RWPE2 (cell line): ENCODE results near the gene WWOX.

Experiments used
- ATAC-seq: fragments of 200-7000 bp; cut with Tn5 transposase; 3 replicates; pipeline ENCODE4 v1.9.1; 2021; ENCODE audit warnings: low read depth
- DNase-seq: peaks from one replicate; pipeline ENCODE4 v3.0.0-alpha.2; 2020; ENCODE audit warnings: low spot score
- H3K27ac ChIP-seq: fragments of 450-650 bp; 2 replicates; pipeline ENCODE4 v1.5.1; 2017; ENCODE audit warnings: mild to moderate bottlenecking; ENCODE audit not compliant: poor library complexity, severe bottlenecking
- H3K27me3 ChIP-seq: fragments of 250-450 bp; sonication (Bioruptor Pico); 2 replicates; pipeline ENCODE4 v1.5.1; 2021; ENCODE audit warnings: mild to moderate bottlenecking, moderate library complexity; ENCODE audit not compliant: insufficient read depth, poor library complexity, severe bottlenecking
- H3K36me3 ChIP-seq: fragments of 250-450 bp; sonication (Bioruptor Pico); 2 replicates; pipeline ENCODE4 v1.5.1; 2020; ENCODE audit warnings: low read depth, mild to moderate bottlenecking, moderate library complexity
- H3K4me1 ChIP-seq: fragments of 250-450 bp; sonication (Bioruptor Pico); 2 replicates; pipeline ENCODE4 v1.5.1; 2021; ENCODE audit warnings: mild to moderate bottlenecking, moderate library complexity; ENCODE audit not compliant: insufficient read depth, poor library complexity, severe bottlenecking
- H3K4me3 ChIP-seq: fragments of 250-450 bp; sonication (Bioruptor Pico); 2 replicates; pipeline ENCODE4 v1.5.1; 2021; ENCODE audit warnings: mild to moderate bottlenecking, moderate library complexity; ENCODE audit not compliant: severe bottlenecking
- H3K9me3 ChIP-seq: fragments of 250-450 bp; sonication (Bioruptor Pico); 2 replicates; pipeline ENCODE4 v1.5.1; 2021; ENCODE audit warnings: mild to moderate bottlenecking, moderate library complexity; ENCODE audit not compliant: severe bottlenecking
- TF ChIP-seq, protein P1 (sequence below): fragments of 450-650 bp; IDR thresholded peaks from one replicate; pipeline ENCODE4 v1.5.1; 2017; ENCODE audit warnings: mild to moderate bottlenecking, moderate library complexity; ENCODE audit not compliant: poor library complexity, severe bottlenecking

The WWOX gene

DNA sequence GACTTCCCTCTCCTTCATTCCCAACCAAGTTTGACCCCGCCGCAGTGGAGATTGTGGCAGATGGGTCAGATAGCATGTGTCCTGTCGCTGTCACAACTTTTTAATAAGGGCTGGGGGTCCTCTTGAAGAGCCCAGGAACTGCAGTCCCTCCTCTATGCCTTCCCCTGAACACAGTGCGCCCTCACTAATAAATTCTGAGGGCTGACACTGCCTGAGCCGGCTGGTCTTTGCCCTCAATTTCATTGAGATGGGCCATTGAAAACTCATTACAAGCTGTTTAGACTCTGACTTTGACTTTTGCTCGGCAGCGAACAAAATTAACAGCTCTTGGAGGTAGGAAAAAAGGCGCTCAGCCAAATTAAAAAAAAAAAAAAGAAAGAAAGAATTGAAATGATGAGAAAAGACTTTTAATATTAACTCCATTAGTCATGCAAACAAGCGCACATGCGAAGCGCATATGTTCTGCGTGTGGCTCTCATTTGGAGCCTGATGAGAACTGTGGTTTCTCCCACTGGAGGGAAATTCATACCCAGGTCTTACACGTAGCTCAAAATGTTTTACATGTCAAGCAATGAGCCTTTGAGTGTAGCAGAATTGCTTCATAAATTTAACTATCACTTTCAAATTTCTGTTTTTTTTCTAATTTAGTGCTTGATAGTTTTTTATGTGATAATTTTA is 704.7 kb downstream of the WWOX start:
- Histone ChIP-seq H3K27ac (no peak overlapping the region), H3K4me3 (no peak overlapping the region), H3K36me3 (no peaks in the 10 kb centered on the region), H3K9me3 (peaks cover 4% of the 10 kb centered on the region), H3K4me1 (no peaks in the 10 kb centered on the region), H3K27me3 (no peaks in the 10 kb centered on the region)
- no peak for ATAC-seq
- TF ChIP-seq, protein P1, sequence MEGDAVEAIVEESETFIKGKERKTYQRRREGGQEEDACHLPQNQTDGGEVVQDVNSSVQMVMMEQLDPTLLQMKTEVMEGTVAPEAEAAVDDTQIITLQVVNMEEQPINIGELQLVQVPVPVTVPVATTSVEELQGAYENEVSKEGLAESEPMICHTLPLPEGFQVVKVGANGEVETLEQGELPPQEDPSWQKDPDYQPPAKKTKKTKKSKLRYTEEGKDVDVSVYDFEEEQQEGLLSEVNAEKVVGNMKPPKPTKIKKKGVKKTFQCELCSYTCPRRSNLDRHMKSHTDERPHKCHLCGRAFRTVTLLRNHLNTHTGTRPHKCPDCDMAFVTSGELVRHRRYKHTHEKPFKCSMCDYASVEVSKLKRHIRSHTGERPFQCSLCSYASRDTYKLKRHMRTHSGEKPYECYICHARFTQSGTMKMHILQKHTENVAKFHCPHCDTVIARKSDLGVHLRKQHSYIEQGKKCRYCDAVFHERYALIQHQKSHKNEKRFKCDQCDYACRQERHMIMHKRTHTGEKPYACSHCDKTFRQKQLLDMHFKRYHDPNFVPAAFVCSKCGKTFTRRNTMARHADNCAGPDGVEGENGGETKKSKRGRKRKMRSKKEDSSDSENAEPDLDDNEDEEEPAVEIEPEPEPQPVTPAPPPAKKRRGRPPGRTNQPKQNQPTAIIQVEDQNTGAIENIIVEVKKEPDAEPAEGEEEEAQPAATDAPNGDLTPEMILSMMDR, result no peak
- no peak for DNase-seq

DNA sequence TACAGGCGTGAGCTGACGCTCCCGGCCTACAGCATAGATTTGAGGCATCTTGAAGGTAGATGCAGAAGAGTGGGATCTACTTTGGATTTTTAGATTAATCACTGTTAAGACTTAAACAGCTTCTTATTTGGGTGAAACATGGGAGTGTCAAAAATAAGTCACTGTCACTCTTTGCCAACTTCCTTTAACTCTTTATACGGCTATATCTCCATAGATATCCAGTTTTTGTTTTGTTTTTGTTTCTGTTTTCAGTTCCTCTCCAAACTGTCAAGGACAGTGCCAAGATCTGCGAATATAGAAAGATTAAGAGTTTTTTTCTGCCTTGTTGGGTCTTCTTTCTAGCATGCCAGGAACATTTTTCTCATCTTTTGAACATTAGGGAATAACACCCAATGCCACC is 706.1 kb downstream of the WWOX start:
- TF ChIP-seq, protein P1, result no peak
- no peak for DNase-seq

GRCh38 chr16:78811247-78811646 is 711.8 kb downstream of the WWOX start:
- no peaks in the 10 kb centered on the region for H3K4me1 ChIP-seq
- no peak overlapping the region for H3K4me3 ChIP-seq
- H3K9me3 ChIP-seq, result no peaks in the 10 kb centered on the region
- ATAC-seq (no peak), DNase-seq (no peak)
- H3K27me3 ChIP-seq, result no peaks in the 10 kb centered on the region
- TF ChIP-seq, protein P1, result no peak
- no peaks in the 10 kb centered on the region for H3K36me3 ChIP-seq
- H3K27ac ChIP-seq, result no peak overlapping the region

More for the DNA sequence above, 706.1 kb downstream of the WWOX start:
- Histone ChIP-seq H3K36me3 (no peaks in the 10 kb centered on the region), H3K27me3 (no peaks in the 10 kb centered on the region), H3K27ac (no peak overlapping the region), H3K9me3 (peaks cover 4% of the 10 kb centered on the region), H3K4me1 (no peaks in the 10 kb centered on the region), H3K4me3 (no peak overlapping the region)
- no peak for ATAC-seq

DNA sequence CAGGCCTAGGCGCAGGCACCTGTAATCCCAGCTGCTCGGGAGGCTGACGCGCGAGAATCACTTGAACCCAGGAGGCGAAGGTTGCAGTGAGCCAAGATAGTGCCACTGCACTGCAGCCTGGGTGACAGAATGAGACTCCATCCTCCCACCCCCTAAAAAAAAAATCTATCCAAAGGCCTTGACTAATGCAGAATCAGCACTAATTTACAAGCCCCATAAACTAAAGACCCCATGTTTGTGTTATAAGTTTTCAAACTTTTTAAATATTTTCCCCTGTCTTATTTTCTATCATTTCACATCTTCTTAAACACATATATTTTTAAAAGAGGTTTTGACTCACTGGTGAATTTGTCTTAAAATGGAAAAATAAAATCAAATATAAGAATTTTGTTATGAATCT is 713.1 kb downstream of the WWOX start:
- no peaks in the 10 kb centered on the region for H3K27me3 ChIP-seq
- no peak overlapping the region for H3K4me3 ChIP-seq
- no peak for ATAC-seq
- DNase-seq, result no peak
- no peaks in the 10 kb centered on the region for H3K4me1 ChIP-seq
- no peak overlapping the region for H3K27ac ChIP-seq
- H3K36me3 ChIP-seq, result no peaks in the 10 kb centered on the region
- no peaks in the 10 kb centered on the region for H3K9me3 ChIP-seq
- TF ChIP-seq, protein P1, result no peak

GRCh38 chr16:78813661-78814311 is 714.3 kb downstream of the WWOX start:
- Histone ChIP-seq H3K27me3 (no peaks in the 10 kb centered on the region), H3K4me1 (no peaks in the 10 kb centered on the region), H3K36me3 (no peaks in the 10 kb centered on the region), H3K4me3 (no peak overlapping the region), H3K27ac (no peak overlapping the region), H3K9me3 (no peaks in the 10 kb centered on the region)
- ATAC-seq (no peak), DNase-seq (no peak)
- TF ChIP-seq, protein P1, result no peak
